Measurements from ENCODE around the gene HAGHL.
"Not testable (repeated sequence)": the region's sequence is repeated elsewhere in the genome, so short reads cannot be mapped to it uniquely, and the experiment has no call there.

HAGHL gene

DNA sequence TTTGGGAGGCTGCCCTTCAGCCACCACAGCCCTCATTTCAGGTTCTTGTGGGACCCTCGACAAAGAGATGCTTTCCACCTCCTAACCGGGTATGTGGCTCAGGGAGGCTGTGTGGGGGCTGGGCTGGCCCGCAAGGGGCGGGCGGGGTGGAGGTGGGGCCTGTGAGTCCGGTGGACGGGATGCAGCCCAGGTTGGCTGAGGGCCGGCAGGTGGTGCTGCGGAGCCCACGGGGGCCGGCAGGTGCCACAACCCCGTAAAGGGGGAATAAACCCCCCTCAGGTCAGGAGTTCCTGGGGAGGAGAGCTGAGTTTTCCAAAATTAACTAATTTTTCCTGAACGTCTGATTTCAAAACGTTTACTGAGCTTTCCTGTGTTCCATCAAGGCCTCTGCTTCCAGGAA is 18.8 kb downstream of the HAGHL start:
- Mint-ChIP-seq H3K27ac (no peak overlapping the region), H3K4me1 (no peaks in the 10 kb centered on the region), H3K36me3 (no peaks in the 10 kb centered on the region), H3K4me3 (no peak overlapping the region), H3K9me3 (no peaks in the 10 kb centered on the region), H3K27me3 (no peaks in the 10 kb centered on the region)

DNA sequence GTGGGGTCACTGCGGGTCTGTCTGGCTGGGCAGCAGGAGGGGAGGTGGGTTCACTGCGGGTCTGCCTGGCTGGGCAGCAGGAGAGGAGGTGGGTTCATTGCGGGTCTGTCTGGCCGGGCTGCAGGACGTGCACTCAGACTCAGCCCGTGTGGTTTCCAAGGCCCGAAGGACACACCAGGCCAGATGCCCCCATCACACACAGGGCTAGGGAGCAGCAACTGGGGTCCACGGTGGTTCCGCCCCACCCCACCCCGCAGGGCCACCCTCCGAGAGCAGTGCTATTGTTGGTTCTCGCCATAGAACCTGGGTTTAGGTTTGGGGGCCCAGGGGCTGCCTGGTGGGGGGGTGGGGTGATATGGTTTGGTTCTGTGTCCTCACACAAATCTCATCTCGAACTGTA is 19.7 kb downstream of the HAGHL start:
- Mint-ChIP-seq H3K27me3 (no peaks in the 10 kb centered on the region), H3K9me3 (no peaks in the 10 kb centered on the region), H3K27ac (no peak overlapping the region), H3K4me1 (no peaks in the 10 kb centered on the region), H3K4me3 (no peak overlapping the region), H3K36me3 (no peaks in the 10 kb centered on the region)

DNA sequence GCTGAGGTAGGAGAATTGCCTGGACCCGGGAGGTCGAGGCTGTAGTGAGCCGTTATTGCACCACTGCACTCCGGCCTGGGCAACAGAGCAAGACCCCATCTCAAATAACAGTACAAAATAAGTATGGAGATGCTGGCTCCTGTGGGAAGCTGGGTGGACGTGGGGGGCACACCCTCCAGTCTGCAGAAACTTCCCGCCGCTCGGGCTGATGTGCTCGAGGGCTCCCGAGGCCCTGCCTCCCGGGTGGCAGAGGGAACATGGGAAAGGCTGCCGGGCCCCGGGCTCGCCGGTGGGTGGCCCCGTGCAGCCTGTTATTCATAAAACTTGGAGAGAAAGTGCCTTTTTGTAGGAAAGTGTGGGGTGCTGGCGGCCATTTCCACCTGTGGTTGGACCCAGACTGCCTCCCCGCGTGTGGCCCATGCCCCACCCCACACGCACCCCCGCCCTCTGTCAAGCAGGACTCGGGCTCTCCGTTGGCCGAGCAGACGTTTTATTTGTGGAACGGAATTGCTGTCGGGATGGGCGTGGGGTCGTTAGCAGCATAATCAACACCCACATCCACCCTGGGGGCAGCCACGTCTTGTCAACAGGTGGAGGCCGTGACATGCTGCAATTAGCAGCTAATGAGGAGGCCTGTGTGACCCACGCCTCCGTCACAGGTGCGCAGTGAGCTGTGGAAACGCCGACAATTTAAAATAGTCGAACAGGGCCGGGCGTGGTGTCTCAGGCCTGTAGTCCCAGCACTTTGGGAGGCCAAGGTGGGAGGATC is 21.3 kb downstream of the HAGHL start:
- H3K4me1 Mint-ChIP-seq, result no peaks in the 10 kb centered on the region
- H3K27ac Mint-ChIP-seq, result no peak overlapping the region
- no peaks in the 10 kb centered on the region for H3K27me3 Mint-ChIP-seq
- H3K36me3 Mint-ChIP-seq, result no peaks in the 10 kb centered on the region
- H3K9me3 Mint-ChIP-seq, result no peaks in the 10 kb centered on the region
- no peak overlapping the region for H3K4me3 Mint-ChIP-seq

DNA sequence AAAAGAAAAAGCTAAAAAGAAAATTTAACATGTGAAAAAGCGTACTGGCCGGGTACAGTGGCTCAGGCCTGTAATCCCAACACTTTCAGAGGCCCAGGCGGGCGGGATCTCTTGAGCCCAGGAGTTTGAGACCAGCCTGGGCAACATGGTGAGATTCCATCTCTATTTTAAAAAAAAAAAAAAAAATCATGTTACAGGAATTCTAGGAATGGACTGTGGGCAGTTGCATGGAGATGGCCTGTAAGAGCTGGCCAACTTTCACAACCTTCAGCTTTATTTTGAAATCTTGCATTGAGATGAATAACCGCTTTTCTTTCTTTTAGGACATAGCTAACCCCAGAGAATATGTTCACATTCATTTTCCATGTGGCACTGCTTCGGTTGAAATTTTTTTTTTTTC is 22.1 kb downstream of the HAGHL start:
- Mint-ChIP-seq H3K36me3 (no peaks in the 10 kb centered on the region), H3K4me1 (no peaks in the 10 kb centered on the region), H3K9me3 (no peaks in the 10 kb centered on the region), H3K4me3 (no peak overlapping the region), H3K27me3 (no peaks in the 10 kb centered on the region), H3K27ac (no peak overlapping the region)

DNA sequence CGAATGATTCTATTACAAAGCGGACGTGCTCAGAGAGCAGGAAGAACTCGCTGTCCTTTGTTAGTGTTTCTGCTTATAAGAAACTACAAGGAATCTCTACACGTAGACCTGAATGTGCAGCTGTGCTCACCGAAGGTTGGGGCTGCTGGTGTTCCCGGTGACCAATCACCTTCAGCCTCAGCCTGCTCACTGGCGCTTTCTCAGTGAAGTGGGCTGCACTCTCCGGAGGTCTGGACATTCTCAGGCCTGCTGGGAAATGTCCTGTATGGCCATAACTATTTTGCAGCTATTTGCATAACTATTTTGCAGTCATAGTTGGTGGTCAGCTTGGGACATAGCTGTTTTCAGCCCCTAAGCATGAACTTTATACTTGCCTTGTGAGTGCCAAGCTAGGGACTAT is 23.6 kb downstream of the HAGHL start:
- H3K9me3 Mint-ChIP-seq, result no peaks in the 10 kb centered on the region
- no peak overlapping the region for H3K27ac Mint-ChIP-seq
- H3K27me3 Mint-ChIP-seq, result no peaks in the 10 kb centered on the region
- H3K36me3 Mint-ChIP-seq, result no peaks in the 10 kb centered on the region
- H3K4me1 Mint-ChIP-seq, result no peaks in the 10 kb centered on the region
- no peak overlapping the region for H3K4me3 Mint-ChIP-seq

DNA sequence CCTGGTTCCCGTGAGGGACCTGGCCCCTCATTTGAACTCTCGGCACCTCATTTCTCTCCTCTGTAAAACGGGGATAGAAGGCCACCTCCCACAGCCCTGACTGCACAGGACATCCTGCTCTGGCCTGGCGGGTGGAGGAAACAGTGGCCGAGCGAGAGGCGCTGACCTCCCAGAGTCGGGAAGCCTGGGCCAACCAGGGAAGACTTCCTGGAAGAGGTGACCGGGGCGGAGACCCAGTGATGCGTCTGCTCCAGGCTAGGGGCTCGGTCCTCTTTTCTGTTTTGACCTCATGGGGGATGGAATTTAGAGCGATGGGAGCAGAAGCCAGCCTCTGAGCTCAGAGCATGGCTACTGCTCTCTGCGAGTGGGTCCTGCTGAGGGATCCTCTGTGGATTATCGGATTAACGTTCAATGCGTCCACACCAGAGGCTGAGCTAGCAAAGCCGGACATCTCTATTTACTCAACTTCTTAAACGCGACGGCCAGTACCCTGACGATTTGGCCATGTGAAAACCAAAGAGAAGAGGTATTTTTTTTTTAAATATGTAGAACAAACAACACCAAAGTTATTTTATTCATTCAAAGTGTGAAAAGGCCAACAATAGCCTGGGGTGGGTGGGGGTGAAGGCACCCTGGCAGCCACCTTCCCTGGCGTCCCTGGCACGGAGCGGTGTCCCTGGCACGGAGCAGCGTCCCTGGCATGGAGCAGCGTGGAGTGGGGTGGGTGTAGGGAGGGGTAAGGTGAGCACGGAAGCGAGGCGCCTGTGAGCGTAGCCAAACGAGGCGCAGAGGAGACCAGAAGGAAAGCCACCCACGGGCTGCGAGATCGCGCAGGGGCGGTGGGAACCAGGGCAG is 24.5 kb downstream of the HAGHL start:
- Mint-ChIP-seq H3K9me3 (no peaks in the 10 kb centered on the region), H3K36me3 (no peaks in the 10 kb centered on the region), H3K27ac (no peak overlapping the region), H3K4me1 (no peaks in the 10 kb centered on the region), H3K27me3 (no peaks in the 10 kb centered on the region), H3K4me3 (no peak overlapping the region)

DNA sequence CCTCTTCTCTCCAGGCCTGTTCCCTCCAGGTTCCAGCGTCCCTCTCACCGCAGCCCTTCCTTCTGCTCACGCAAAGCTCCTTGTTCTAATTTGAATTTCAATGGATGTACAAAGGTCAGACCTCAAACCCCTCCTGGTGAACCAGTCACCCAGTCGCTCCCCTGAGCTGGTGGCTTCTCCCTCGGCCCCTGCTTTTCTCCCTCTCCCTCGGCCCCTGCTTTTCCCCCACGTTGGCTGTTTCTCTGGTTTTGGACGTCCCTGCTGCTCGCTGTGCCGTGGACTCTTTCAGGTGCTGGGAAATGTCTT is 25.1 kb downstream of the HAGHL start:
- Mint-ChIP-seq H3K4me1 (no peaks in the 10 kb centered on the region), H3K36me3 (no peaks in the 10 kb centered on the region)

DNA sequence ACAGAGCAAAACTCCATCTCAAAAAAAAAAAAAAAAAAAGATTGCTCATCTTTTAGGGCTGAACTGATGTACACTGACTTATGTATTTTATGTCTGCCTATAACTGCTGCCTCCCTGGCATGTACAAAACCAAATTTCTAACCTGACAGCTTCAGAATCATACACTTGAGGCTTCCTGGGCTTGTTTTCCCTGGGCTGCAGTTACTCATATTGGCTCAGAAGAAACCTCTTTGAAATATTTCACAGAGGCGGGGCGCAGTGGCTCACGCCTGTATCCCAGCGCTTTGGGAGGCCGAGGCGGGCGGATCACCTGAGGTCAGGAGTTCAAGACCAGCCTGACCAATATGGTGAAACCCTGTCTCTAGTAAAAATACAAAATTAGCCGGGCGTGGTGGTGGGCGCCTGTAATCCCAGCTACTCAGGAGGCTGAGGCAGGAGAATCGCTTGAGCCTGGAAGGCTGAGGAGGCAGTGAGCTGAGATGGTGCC is 27.3 kb downstream of the HAGHL start:
- H3K4me1 Mint-ChIP-seq, H3K27ac Mint-ChIP-seq, H3K4me3 Mint-ChIP-seq, H3K9me3 Mint-ChIP-seq, H3K27me3 Mint-ChIP-seq, H3K36me3 Mint-ChIP-seq: not testable (repeated sequence)

More for the DNA sequence above, 25.1 kb downstream of the HAGHL start:
- H3K27me3 Mint-ChIP-seq, result no peaks in the 10 kb centered on the region
- no peaks in the 10 kb centered on the region for H3K9me3 Mint-ChIP-seq
- H3K27ac Mint-ChIP-seq, result no peak overlapping the region
- no peak overlapping the region for H3K4me3 Mint-ChIP-seq

DNA sequence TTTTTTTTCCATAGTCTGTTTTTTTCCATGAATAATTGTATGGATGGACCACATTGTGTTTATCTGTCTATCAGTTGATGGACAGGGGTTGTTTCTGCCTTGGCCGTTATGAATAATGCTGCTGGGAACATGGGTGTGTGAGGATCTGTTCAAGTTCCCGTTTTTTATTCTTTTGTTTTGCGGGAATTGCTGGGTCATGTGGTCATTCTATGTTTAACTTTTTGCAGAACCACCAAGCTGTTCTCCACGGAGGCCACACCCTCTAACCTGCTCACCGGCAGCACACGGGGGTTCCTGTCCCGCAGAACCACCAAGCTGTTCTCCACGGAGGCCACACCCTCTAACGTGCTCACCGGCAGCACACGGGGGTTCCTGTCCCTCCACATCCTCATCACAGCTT is 27.8 kb downstream of the HAGHL start:
- Mint-ChIP-seq H3K27ac (no peak overlapping the region), H3K9me3 (no peaks in the 10 kb centered on the region), H3K36me3 (no peaks in the 10 kb centered on the region), H3K27me3 (no peaks in the 10 kb centered on the region), H3K4me1 (no peaks in the 10 kb centered on the region), H3K4me3 (no peak overlapping the region)

DNA sequence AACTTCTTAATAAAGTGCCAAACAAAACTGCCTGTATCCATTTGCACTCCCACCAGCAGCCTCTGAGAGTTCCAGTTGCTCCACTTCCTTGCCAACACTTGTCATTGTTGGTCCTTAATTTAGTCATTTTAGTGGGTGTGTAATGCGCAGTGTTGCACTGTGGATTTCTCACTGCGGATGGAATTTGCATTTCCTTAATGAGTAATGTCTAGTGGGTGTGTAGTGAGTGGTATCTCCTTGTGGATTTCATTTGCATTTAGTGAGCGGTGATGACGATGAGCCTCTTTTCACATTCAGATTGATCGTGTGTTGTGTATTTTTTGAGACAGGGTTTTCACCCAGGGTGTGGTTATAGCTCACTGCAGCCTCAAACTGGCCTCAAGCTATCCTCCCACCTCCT is 29.5 kb downstream of the HAGHL start:
- Mint-ChIP-seq H3K9me3 (no peaks in the 10 kb centered on the region), H3K36me3 (no peaks in the 10 kb centered on the region), H3K4me3 (no peak overlapping the region), H3K27ac (peak overlapping the region; percentile 66), H3K4me1 (no peaks in the 10 kb centered on the region), H3K27me3 (no peaks in the 10 kb centered on the region)

DNA sequence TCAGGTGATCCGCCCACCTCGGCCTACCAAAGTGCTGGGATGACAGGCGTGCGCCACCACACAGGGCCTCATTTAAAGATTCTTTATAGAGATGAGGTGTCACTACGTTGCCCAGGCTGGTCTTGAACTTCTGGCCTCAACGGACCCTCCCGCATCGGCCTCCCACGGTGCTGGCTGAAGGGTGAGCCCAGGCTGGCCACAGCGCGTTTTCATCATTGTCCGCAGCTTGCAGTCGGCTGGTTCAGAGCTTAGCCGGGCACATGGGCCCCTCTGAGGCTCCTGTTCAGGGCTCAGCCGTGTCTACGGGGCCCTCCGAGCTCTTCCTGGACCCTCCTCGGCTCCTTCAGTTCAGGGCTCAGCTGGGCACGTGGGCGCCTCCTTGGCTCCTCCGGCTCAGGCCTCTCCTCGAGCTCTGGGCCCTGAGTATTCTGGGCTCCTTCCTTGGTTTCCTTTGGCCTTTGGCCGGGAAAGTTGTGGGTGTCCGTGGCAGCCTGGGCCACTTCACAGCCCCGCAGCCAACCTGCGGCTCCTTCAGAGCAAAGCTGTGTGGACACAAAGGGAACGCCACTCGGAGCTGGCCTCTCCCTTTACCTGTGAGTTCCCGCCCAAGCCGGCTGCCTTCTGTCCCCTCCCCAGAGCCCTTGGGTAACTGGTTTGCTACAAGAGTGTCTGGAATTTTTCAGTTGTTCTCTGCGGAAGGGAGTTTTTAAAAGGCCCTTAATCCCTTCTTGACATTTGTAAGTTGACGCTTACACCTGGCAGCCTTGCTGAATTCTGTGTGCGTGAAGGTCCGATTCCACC is 32.4 kb downstream of the HAGHL start:
- H3K27ac Mint-ChIP-seq, result peak overlapping the region; percentile 17
- H3K36me3 Mint-ChIP-seq, result no peaks in the 10 kb centered on the region
- no peaks in the 10 kb centered on the region for H3K27me3 Mint-ChIP-seq
- H3K9me3 Mint-ChIP-seq, result no peaks in the 10 kb centered on the region
- H3K4me1 Mint-ChIP-seq, result no peaks in the 10 kb centered on the region
- H3K4me3 Mint-ChIP-seq, result no peak overlapping the region

DNA sequence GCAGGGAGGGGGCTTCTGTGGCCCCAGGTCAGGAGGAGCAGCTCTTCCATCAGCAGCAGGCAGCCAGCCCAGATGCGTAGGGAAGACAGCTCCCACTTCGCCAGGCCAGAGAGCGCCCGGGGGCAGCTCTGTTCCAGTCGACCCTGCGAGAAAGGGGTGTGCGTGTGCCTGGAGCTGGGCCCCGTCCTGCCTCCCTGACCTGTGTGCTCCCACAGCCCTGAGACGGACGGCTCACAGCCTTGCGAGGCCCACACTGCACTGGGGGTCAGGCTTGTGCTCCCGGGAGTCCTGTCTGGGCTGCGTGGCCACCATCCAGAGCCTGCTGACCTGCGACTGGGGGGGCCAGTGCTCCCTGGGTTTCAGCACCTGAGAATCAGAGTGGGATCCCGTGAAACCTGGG is 33.2 kb downstream of the HAGHL start:
- H3K27me3 Mint-ChIP-seq, result no peaks in the 10 kb centered on the region
- no peaks in the 10 kb centered on the region for H3K36me3 Mint-ChIP-seq
- H3K9me3 Mint-ChIP-seq, result no peaks in the 10 kb centered on the region
- H3K27ac Mint-ChIP-seq, result no peak overlapping the region
- H3K4me1 Mint-ChIP-seq, result no peaks in the 10 kb centered on the region
- H3K4me3 Mint-ChIP-seq, result no peak overlapping the region

DNA sequence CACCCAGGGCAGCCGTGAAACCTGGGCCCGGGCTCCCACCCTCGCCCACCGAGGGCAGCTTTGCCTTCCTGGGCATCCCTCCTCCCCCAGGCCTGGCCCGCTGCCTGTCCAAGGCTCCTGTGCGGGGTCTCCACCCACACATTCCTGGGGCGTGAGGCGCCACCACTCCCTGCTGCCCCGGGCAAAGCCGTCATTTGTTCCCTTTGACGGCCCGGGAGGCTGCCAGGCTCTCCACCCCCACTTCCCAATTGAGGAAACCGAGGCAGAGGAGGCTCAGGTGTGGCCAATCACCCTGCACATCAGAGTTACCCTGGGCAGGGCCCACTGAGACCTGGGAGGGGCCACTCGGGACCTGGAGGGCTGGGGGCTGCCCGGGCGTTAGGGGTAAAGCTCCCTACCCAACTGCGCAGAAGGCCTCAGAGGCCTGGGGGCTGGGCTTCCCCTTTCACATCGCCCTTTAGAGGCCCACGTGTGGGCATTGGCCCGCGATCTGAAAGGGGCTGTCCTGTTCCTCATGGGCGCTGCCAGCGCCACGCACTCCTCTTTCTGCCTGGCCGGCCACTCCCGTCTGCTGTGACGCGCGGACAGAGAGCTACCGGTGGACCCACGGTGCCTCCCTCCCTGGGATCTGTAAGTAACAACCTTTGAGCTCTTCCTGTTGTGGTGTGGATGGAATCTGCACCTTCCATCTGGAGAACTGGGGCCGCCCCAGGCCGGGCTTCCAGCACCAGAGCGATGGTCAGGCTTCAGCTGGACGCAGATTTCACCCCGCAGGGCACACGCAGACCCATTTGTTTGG is 33.8 kb downstream of the HAGHL start, which contains the start of gene MSLN:
Gene MSLN (plus strand): TSS at position 190 of the 799 bp plus-strand sequence. CDS start 1,947 bp downstream, outside the sequence.
- Mint-ChIP-seq H3K36me3 (no peaks in the 10 kb centered on the region), H3K4me1 (no peaks in the 10 kb centered on the region), H3K4me3 (no peak within 1 kb of the TSS), H3K9me3 (no peaks in the 10 kb centered on the region), H3K27me3 (no peaks in the 10 kb centered on the region), H3K27ac (peak within 1 kb of the TSS; percentile 23)

DNA sequence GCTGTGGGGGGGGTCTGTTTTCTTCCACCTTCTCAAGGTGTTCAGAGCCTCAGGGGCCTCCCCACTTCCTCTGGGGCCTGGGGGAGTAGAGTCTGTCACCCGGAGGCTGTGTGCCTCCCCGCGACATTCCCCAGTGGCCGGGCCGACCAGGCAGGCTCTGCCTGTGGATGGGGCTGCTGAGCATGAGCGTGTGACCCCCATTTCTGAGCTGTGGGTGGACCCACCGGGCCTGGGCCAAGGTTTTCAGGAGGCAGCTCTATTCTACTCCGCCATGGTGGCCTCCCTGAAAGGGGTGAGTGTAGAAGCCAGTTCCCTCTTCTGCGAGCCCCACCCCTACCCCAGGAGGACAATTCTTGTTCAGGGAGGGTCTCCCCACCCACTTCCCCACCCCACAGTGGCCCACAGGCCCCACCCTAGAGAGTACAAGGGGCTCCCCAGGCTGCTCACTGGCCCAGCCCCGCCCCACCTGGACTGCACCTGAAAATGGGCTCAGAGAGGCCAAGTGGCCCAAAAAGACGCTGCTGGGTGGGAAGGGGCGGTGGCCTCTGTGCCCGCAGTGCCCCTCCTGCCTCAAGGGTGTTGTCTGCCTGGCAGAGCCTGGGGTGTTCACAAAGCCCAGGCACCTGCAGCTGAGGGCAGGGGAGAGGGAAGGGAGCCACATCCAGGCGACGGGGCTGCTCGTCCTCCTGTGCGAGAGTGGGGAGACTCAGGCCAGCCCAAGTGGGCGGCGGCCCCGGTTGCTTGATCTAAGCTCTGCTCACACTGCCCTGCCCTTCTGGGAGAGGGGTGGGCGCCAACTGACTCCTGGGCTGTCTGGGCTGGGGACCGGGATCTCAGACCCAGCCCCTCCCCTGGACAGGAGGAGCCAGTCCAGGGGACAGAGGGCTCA is 35.0 kb downstream of the HAGHL start:
- Mint-ChIP-seq H3K27me3 (no peaks in the 10 kb centered on the region), H3K4me3 (no peak overlapping the region), H3K36me3 (no peaks in the 10 kb centered on the region), H3K9me3 (no peaks in the 10 kb centered on the region), H3K4me1 (no peaks in the 10 kb centered on the region), H3K27ac (no peak overlapping the region)

Measured in activated naive CD4-positive, alpha-beta T cell treated with anti-CD3 and anti-CD28 coated beads, Interleukin-2, amount 50 U/mL, for 24 hours (primary cell).